VCaP (cell line): ENCODE results near the gene HOXD4.

Experiments
- H3K27ac ChIP-seq: fragments of 450-650 bp; 2 replicates; pipeline ENCODE4 v1.5.1; 2017
- CTCF ChIP-seq: fragments of 450-650 bp; conservative IDR thresholded peaks from 2 replicates; pipeline ENCODE4 v1.5.1; 2017; ENCODE audit warnings: mild to moderate bottlenecking, moderate library complexity

HOXD4 gene

GRCh38 chr2:176154576-176155252, 3.4 kb downstream of the HOXD4 start:
- TF ChIP-seq CTCF: no peak
- H3K27ac ChIP-seq: no peak overlapping the region

- no peak for TF ChIP-seq CTCF
- no peak overlapping the region for H3K27ac ChIP-seq
These were observed 4.2 kb downstream of the HOXD4 start for GRCh38 chr2:176155356-176156044.

GRCh38 chr2:176156301-176156806, 5.0 kb downstream of the HOXD4 start:
- TF ChIP-seq CTCF: no peak
- H3K27ac ChIP-seq: no peak overlapping the region

GRCh38 chr2:176156807-176157498, 5.6 kb downstream of the HOXD4 start, which contains the start of gene HOXD3:
Gene HOXD3 (plus strand): TSS chr2:176157307. CDS start chr2:176169115, 11,808 bp downstream.
- TF ChIP-seq CTCF: no peak
- H3K27ac ChIP-seq: no peak within 1 kb of the TSS

- no peak overlapping the region for H3K27ac ChIP-seq
- TF ChIP-seq CTCF: no peak
These were observed 6.3 kb downstream of the HOXD4 start for GRCh38 chr2:176157499-176158185.

- no peak overlapping the region for H3K27ac ChIP-seq
- no peak for TF ChIP-seq CTCF
These were observed 6.8 kb downstream of the HOXD4 start for GRCh38 chr2:176158186-176158591.
